Upper lobe of right lung (tissue), 1 donor: ENCODE data around the gene ARL11. TPM values are rescaled to one million over a fixed set of nuclear protein-coding genes. Genes with fewer than 3 reads are reported as not detected.

Experiments used
- ATAC-seq: fragments of 200-7000 bp; cut with Tn5 transposase; one replicate; pipeline ENCODE4 v1.9.1; 2020; ENCODE audit warnings: mild to moderate bottlenecking, moderate library complexity
- DNase-seq: peaks from one replicate; pipeline ENCODE4 v3.0.0-alpha.2; 2020
- H3K27ac ChIP-seq: fragments of 200-600 bp; one replicate; pipeline ENCODE4 v1.8.0; 2022
- H3K27me3 ChIP-seq: fragments of 200-600 bp; one replicate; pipeline ENCODE4 v1.8.0; 2022; ENCODE audit warnings: mild to moderate bottlenecking
- H3K36me3 ChIP-seq: fragments of 200-600 bp; one replicate; pipeline ENCODE4 v1.8.0; 2022
- H3K4me1 ChIP-seq: fragments of 200-600 bp; one replicate; pipeline ENCODE4 v1.8.0; 2022
- H3K4me3 ChIP-seq: fragments of 200-600 bp; one replicate; pipeline ENCODE4 v1.8.0; 2022; ENCODE audit warnings: mild to moderate bottlenecking
- H3K9me3 ChIP-seq: fragments of 200-600 bp; one replicate; pipeline ENCODE4 v1.8.0; 2022
- CTCF ChIP-seq: fragments of 200-600 bp; IDR thresholded peaks from one replicate; pipeline ENCODE4 v1.8.0; 2022; ENCODE audit warnings: antibody characterized with exemption
- intact Hi-C: fragments of 100-400 bp; cut with DNase I; formaldehyde crosslinking; loops from one replicate; pipeline ENCODE4 v1.11.0; 2022
- total RNA-seq: library from RNA; stranded (reverse); fragmentation: NEBNext Ultra II Directional; extraction: Animal tissue kit (Norgen Biotek cat#: 25700); gene quantifications from one replicate; pipeline ENCODE4 v1.2.1, GENCODE V29; 2021
- donor health status: DM: no; HTN: yes; CAD: no; lungs with severe emphysema.

ARL11 gene
- total RNA-seq, 1 donor from 2014 or later: 4.4 TPM

GRCh38 chr13:49638744-49639072 lies 10.4 kb downstream of the ARL11 start:
- intact Hi-C loops: no loop called here
- H3K4me1 ChIP-seq: peaks cover 19% of the 10 kb centered on the region
- peak overlapping the region; percentile 37 for H3K27ac ChIP-seq
- H3K4me3 ChIP-seq: no peak overlapping the region
- no peak for DNase-seq
- TF ChIP-seq CTCF: no peak
- no peak for ATAC-seq
- H3K27me3 ChIP-seq: no peaks in the 10 kb centered on the region
- no peaks in the 10 kb centered on the region for H3K36me3 ChIP-seq
- no peaks in the 10 kb centered on the region for H3K9me3 ChIP-seq

DNA sequence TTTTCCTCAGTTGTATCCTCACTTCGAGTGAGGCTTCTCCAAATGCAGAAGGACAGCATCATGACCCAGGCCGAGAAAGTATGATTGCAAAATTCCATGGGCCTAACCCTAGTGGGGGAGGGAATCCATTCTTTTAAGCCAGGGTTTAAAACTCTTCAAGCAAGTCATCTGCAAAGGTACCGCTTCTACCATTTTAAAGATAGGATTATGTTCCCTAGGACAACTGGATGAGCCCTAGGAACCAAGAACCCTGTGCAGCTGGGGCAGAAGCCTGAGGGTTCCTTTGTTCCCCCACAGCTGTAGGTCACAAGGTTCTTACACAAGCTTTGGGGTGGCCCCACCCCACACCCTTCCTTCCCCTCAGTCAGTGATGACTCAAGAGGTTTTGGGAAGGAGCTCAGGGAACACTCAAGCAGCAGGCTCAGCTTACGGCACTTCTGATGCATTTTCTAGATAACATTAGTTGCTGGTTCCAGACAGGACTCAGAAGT lies 13.5 kb downstream of the ARL11 start:
- intact Hi-C loops: no loop called here
- H3K27ac ChIP-seq: peak overlapping the region; percentile 63
- H3K4me1 ChIP-seq: peaks cover 10% of the 10 kb centered on the region
- H3K4me3 ChIP-seq: peak overlapping the region; percentile 35
- H3K36me3 ChIP-seq: no peaks in the 10 kb centered on the region
- peak; percentile 96 for ATAC-seq
- DNase-seq: peak; percentile 85
- no peaks in the 10 kb centered on the region for H3K9me3 ChIP-seq
- no peaks in the 10 kb centered on the region for H3K27me3 ChIP-seq
- no peak for TF ChIP-seq CTCF

- no peaks in the 10 kb centered on the region for H3K27me3 ChIP-seq
- H3K27ac ChIP-seq: peak overlapping the region; percentile 63
- no peaks in the 10 kb centered on the region for H3K36me3 ChIP-seq
- no peaks in the 10 kb centered on the region for H3K9me3 ChIP-seq
- DNase-seq: no peak
- H3K4me3 ChIP-seq: peak overlapping the region; percentile 35
- intact Hi-C loops: no loop called here
- peak; percentile 48 for ATAC-seq
- TF ChIP-seq CTCF: no peak
- H3K4me1 ChIP-seq: peaks cover 10% of the 10 kb centered on the region
These were observed 14.8 kb downstream of the ARL11 start for GRCh38 chr13:49643035-49643646.

DNA sequence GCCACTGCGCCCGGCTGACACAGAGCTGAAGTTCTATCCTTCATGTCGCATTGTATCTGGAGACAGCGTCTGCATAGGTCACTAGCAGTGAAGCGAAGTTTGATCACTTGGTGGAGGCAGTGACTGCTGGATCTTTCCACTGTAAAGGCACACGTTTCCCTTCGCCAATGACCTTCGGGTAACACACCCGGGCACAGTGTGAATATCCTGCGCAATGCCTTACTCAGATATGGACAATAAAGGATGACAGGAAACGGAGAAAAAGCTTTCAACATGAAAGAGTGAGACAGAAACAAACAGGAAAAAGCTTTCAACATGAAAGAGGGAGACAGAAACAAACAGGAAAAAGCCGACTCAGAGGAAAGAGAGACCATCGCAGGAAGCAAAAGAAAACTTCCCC lies 17.1 kb downstream of the ARL11 start:
- TF ChIP-seq CTCF: no peak
- H3K4me3 ChIP-seq: no peak overlapping the region
- no peak for ATAC-seq
- peaks cover 10% of the 10 kb centered on the region for H3K4me1 ChIP-seq
- no peak for DNase-seq
- intact Hi-C loops: no loop called here
- no peaks in the 10 kb centered on the region for H3K27me3 ChIP-seq
- no peaks in the 10 kb centered on the region for H3K36me3 ChIP-seq
- no peak overlapping the region for H3K27ac ChIP-seq
- no peaks in the 10 kb centered on the region for H3K9me3 ChIP-seq

DNA sequence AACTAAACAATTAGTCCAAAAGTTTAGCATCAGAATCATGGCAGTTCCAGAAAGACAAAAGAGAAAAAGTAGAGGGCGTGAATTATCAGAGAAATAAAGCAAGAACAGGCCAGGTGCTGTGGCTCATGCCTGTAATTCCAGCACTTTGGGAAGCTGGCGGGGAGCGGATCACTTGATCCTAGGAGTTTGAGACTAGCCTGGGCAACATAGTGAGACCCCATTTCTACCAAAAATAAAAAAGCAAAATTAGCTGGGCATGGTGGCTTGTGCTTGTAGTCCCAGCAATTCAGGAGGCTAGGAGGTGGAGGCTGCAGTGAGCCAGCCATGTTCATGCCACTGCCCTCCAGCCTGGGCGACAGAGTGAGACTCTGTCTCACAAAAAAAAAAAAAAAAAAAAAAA lies 18.4 kb downstream of the ARL11 start:
- DNase-seq (no peak), ATAC-seq (no peak)
- Histone ChIP-seq H3K4me1 (peaks cover 5% of the 10 kb centered on the region), H3K4me3 (no peak overlapping the region), H3K27me3 (no peaks in the 10 kb centered on the region), H3K27ac (no peak overlapping the region), H3K9me3 (no peaks in the 10 kb centered on the region), H3K36me3 (no peaks in the 10 kb centered on the region)
- no peak for TF ChIP-seq CTCF
- intact Hi-C loops: no loop called here
